Adipocyte (in vitro differentiated cells): ENCODE measurements around the gene USP12.
"Not testable (repeated sequence)": the region's sequence is repeated elsewhere in the genome, so short reads cannot be mapped to it uniquely, and the experiment has no call there.

Source experiments
- DNase-seq: peaks from one replicate; pipeline ENCODE4 v3.0.0-alpha.2; 2015; ENCODE audit warnings: low read depth
- H3K27me3 ChIP-seq: replicated peaks from 2 replicates; pipeline ENCODE4 v1.7.0; 2013; ENCODE audit warnings: mild to moderate bottlenecking, low read length, moderate library complexity; ENCODE audit not compliant: control insufficient read depth, insufficient read depth
- H3K36me3 ChIP-seq: 2 replicates; pipeline ENCODE4 v1.7.0; 2013; ENCODE audit warnings: low read length, mild to moderate bottlenecking, moderate library complexity; ENCODE audit not compliant: control insufficient read depth, insufficient read depth, severe bottlenecking
- H3K4me1 ChIP-seq: 2 replicates; pipeline ENCODE4 v1.7.0; 2013; ENCODE audit warnings: mild to moderate bottlenecking, low read length, moderate library complexity; ENCODE audit not compliant: control insufficient read depth, insufficient read depth
- H3K4me3 ChIP-seq: 2 replicates; pipeline ENCODE4 v1.7.0; 2013; ENCODE audit warnings: mild to moderate bottlenecking, low read length, moderate library complexity
- H3K9ac ChIP-seq: 2 replicates; pipeline ENCODE4 v1.7.0; 2013; ENCODE audit warnings: mild to moderate bottlenecking, low read length, moderate library complexity
- H3K9me3 ChIP-seq: 2 replicates; pipeline ENCODE4 v1.7.0; 2013; ENCODE audit warnings: mild to moderate bottlenecking, low read length, moderate library complexity; ENCODE audit not compliant: control insufficient read depth

The USP12 gene

DNA sequence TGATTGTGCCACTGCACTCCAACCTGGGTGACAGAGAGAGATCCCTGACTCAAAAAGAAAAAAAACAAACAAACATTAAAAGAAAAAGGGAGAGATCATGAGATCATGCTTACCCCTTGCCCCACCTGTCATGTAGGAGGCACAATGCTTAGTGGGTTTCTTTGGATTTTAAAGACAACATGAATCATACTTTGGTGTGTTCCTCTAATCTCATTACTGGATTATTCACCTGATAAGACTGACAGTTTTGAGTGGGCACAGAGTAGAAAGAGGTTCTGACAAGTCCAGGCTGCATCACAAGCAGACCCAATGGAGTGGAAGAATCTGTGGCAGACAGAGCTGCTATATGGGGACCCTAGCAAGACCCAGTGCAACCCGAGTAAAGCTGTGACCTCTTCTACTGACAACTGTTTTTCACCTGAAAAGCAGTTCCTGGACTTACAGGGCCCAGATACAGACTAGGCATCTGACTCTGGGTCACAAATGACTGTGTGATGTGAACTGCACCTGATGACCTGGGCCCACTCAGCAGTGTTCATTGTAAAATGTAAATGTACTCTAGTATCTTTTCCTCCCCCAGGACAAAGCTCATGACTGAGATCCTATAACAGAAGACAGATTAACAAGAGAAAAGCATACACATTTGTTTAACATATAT is 28.9 kb upstream of the USP12 start:
- Histone ChIP-seq H3K9ac (no peak overlapping the region), H3K9me3 (no peaks in the 10 kb centered on the region), H3K27me3 (no peaks in the 10 kb centered on the region), H3K4me1 (peaks cover 1% of the 10 kb centered on the region), H3K4me3 (no peak overlapping the region), H3K36me3 (no peaks in the 10 kb centered on the region)
- DNase-seq: no peak

DNA sequence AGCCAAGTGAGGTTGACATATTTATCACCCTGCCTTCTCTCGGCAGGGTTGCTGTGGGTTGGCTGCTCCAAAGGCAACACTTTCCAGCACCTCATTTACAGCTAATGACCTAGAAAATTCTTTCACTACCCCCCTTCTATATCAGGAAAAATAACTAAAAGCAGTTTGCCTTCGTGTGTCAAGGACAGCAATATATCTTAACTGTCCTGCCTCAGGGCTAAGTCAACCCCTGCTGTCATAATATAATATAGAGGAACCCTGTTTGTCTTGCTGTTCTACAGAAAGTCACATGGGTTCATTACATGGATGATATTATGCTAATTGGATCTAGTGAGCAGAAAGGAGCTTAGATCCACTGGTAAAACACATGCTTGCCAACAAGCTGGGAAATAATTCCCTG is 28.1 kb upstream of the USP12 start:
- H3K27me3 ChIP-seq: no peaks in the 10 kb centered on the region
- no peaks in the 10 kb centered on the region for H3K36me3 ChIP-seq
- H3K9me3 ChIP-seq: no peaks in the 10 kb centered on the region

DNA sequence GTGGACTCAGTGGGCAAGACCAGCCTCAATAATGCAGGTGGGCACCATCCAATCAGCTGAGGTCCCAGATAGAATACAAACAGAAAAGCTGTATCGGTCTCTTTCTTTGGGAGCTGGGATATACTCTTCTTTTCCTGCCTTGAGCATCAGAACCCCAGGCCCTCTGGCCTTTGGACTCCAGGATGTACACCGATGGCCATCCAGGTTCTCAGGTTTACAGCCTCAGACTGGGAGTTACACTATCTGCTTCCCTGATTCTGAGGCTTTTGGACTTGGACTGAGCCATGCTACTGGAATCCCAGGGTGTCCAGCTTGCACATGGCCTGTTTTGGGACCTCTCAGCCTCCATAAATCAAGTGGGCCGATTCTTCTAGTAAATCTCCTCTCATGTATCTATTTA is 27.6 kb upstream of the USP12 start:
- H3K9me3 ChIP-seq: no peaks in the 10 kb centered on the region
- no peaks in the 10 kb centered on the region for H3K36me3 ChIP-seq
- H3K4me1 ChIP-seq: peaks cover 10% of the 10 kb centered on the region
- no peak for DNase-seq
- H3K9ac ChIP-seq: no peak overlapping the region
- no peaks in the 10 kb centered on the region for H3K27me3 ChIP-seq
- H3K4me3 ChIP-seq: no peak overlapping the region

More for the DNA sequence above, 28.1 kb upstream of the USP12 start:
- DNase-seq: no peak
- H3K9ac ChIP-seq: no peak overlapping the region
- peaks cover 10% of the 10 kb centered on the region for H3K4me1 ChIP-seq
- no peak overlapping the region for H3K4me3 ChIP-seq

DNA sequence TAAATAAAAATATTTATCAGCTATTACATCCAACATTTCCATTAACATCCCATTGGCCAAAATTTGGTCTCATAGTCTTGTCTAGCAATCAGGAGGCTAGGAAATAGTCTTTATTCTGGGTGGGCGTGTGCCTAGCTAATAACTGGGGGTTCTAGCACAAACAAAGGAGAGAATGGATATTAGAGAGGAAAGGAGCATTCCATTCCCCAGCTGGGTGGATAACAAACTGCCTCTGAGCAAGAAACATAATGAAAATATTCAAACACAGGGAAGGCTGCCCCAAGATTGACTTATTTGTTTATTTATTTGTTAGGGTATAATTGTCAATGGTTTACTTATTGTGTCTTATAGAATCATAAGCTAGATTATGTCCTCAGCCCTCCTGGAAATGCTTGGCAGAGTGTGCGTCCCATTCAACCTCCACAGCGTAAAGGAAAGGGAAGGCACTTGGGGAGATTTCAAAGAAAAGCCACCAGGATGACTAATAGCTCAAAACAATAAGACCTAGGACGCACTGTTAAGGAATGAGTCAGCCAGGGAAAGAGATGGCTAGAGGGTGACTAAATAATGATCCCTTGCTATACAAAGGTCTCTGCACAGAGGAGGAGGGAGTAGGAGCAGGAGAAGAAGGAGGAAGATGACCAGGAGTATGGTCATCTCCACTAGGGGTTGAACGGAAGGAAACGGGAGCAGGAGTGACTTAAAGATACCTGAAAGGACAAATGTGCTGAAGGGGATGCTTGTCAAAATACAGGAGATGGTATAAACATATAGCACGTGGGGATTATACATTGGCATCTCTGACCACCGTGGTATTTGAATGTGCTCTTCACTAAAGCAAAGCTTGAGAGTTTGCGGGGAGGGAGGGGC is 23.5 kb upstream of the USP12 start:
- H3K27me3 ChIP-seq: no peaks in the 10 kb centered on the region
- no peak overlapping the region for H3K9ac ChIP-seq
- H3K9me3 ChIP-seq: no peaks in the 10 kb centered on the region
- H3K36me3 ChIP-seq: no peaks in the 10 kb centered on the region
- no peak overlapping the region for H3K4me3 ChIP-seq
- peak; percentile 83 for DNase-seq
- peaks cover 16% of the 10 kb centered on the region for H3K4me1 ChIP-seq

DNA sequence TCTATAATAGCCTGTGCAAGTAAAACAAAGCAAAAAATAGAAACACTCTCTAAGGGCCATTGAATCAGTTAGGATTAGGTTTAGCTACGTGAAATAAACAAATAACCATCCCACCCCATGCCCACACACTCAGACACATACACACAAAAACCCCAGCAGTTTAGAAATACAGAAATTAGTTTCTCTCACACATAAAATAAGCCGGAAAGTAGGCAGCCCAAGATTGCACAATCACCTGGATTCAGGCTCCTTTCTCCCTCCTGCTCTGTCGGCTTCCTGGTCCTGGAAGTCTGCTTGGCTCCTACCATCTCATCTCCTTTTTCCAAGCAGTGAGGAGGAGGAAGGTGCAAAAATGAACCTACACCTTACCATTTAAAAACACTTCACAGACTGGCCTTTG is 22.6 kb upstream of the USP12 start:
- H3K4me1 ChIP-seq: peaks cover 16% of the 10 kb centered on the region
- no peak for DNase-seq
- no peaks in the 10 kb centered on the region for H3K27me3 ChIP-seq
- H3K4me3 ChIP-seq: no peak overlapping the region
- H3K9ac ChIP-seq: no peak overlapping the region
- H3K36me3 ChIP-seq: no peaks in the 10 kb centered on the region
- H3K9me3 ChIP-seq: no peaks in the 10 kb centered on the region

DNA sequence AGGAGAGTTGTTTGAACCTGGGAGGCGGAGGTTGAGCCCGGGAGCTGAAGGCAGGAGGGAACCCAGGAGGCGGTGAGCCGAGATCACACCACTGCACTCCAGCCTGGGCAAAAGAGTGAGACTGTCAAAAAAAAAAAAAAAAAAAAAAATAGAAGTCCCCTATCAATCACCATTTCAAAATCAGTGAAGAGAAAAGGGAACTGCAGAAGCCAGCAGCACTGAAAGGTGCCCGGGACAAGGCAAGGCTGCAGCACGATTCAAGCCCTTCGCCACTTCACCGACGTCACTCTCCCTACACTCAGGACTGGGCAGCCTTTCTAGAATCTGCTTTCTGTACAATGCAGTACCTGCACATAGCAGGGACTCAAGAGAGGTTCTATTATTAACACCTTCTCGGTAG is 21.9 kb upstream of the USP12 start:
- H3K9me3 ChIP-seq: no peaks in the 10 kb centered on the region
- no peaks in the 10 kb centered on the region for H3K27me3 ChIP-seq
- H3K4me3 ChIP-seq: no peak overlapping the region
- no peak for DNase-seq
- no peaks in the 10 kb centered on the region for H3K36me3 ChIP-seq
- H3K4me1 ChIP-seq: peaks cover 16% of the 10 kb centered on the region
- no peak overlapping the region for H3K9ac ChIP-seq

DNA sequence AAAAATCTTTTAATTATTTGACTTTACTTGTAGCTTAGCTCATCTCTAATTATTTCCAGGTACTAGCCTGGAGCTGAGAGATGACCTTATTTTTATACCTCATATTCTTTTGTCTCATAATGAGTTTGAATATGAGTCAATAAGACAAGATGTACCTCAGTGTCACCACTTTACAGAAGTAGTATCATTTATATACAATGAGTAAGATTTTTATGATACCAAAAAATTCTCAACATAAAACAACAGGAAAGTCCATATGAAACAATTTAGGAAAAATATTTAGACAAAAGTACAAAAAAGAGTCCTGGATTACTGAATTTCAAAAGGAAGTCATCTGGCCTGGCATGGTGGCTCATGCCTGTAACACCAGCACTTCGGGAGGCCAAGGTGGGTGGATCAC is 21.4 kb upstream of the USP12 start:
- H3K4me3 ChIP-seq: no peak overlapping the region

DNA sequence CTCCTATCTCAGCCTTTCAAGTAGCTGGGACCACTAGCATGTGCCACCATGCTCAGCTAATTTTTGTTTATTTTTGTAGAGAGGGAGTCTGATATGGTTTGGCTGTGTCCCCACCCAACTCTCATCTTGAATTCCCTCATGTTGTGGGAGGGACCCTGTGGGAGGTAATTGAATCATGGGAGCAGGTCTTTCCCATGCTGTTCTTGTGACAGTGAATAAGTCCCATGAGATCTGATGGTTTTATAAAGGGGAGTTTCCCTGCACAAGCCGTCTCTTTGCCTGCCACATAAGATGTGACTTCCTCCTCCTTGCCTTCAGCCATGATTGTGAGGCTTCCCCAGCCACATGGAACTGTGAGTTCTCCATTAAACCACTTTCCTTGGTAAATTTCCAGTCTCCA is 20.8 kb upstream of the USP12 start:
- not testable (repeated sequence) for H3K9ac ChIP-seq, H3K9me3 ChIP-seq, H3K27me3 ChIP-seq, H3K4me3 ChIP-seq, H3K36me3 ChIP-seq, DNase-seq
- peaks cover 16% of the 10 kb centered on the region for H3K4me1 ChIP-seq

More for the DNA sequence above, 21.4 kb upstream of the USP12 start:
- no peak for DNase-seq
- Histone ChIP-seq H3K9me3 (no peaks in the 10 kb centered on the region), H3K4me1 (peaks cover 16% of the 10 kb centered on the region), H3K27me3 (no peaks in the 10 kb centered on the region), H3K36me3 (no peaks in the 10 kb centered on the region), H3K9ac (no peak overlapping the region)

DNA sequence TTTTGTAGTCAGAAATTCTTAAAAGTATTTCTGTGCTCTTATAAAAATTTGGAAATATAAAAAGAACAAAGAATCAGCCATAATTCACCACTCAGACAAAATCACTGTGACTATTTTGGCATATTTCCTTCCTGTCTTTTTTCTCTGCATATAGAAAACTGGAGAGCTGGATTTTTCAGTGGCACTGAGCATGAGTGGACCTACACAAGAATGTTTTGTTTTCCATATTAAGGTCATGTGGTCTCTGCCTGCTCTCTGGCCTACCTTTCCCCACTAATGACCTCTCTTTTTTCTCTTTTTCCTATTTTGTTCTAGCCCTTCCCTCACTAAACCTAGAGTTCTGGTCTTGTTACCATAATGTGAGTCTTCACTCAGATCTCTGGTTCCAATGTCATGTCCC is 17.6 kb upstream of the USP12 start:
- no peak overlapping the region for H3K9ac ChIP-seq
- DNase-seq: no peak
- H3K36me3 ChIP-seq: no peaks in the 10 kb centered on the region
- H3K27me3 ChIP-seq: no peaks in the 10 kb centered on the region
- H3K9me3 ChIP-seq: no peaks in the 10 kb centered on the region
- H3K4me1 ChIP-seq: peaks cover 6% of the 10 kb centered on the region
- no peak overlapping the region for H3K4me3 ChIP-seq

DNA sequence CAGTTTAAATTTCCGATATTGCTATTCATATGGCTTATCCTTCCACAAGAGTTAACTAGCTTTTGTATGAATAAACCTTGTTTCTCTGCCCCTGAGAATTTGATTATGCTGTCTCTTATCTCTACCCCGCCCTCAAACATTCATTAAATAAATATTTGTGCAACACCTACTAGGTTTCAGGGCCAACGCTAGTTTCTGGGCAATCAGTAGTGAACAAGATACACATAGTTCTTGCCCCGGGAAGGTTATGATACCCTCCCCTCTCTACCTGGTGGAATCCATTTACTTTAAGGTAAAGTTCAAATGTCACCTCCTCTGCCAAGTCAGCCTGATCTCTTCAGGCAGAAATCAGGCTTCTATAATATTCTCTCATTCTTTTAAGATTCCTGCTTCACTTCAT is 16.6 kb upstream of the USP12 start:
- H3K27me3 ChIP-seq: no peaks in the 10 kb centered on the region
- H3K9me3 ChIP-seq: no peaks in the 10 kb centered on the region
- no peaks in the 10 kb centered on the region for H3K36me3 ChIP-seq
- no peak overlapping the region for H3K4me3 ChIP-seq
- H3K4me1 ChIP-seq: peaks cover 11% of the 10 kb centered on the region
- no peak for DNase-seq
- no peak overlapping the region for H3K9ac ChIP-seq

DNA sequence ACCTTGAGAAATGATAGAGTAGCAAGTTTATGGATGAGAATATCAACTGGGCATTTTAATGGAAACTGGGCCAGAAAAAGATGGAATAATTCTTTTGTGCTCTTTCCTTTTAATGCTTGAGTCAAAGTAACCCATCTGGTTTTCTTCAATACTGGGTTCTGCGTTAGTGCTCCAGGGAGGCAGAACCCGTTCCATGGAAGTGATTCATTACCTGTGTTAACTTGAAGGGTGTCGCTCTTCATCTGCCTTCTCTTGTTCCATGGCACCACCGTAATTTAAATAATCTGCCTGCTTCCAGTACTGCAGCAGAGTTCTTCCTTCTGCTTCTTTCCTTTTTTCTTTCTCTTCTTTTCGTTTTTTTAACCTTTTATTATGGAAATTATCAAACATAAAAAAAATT is 14.7 kb upstream of the USP12 start:
- Histone ChIP-seq H3K9ac (no peak overlapping the region), H3K4me3 (no peak overlapping the region), H3K27me3 (no peaks in the 10 kb centered on the region), H3K36me3 (no peaks in the 10 kb centered on the region), H3K4me1 (peaks cover 12% of the 10 kb centered on the region), H3K9me3 (no peaks in the 10 kb centered on the region)
- no peak for DNase-seq
